Measurements from ENCODE around the gene AKAP1. TPM values are rescaled to one million over a fixed set of nuclear protein-coding genes. Genes with fewer than 3 reads are reported as not detected.

The AKAP1 gene
- polyA plus RNA-seq, 1 experiment, result 6.5 TPM

DNA sequence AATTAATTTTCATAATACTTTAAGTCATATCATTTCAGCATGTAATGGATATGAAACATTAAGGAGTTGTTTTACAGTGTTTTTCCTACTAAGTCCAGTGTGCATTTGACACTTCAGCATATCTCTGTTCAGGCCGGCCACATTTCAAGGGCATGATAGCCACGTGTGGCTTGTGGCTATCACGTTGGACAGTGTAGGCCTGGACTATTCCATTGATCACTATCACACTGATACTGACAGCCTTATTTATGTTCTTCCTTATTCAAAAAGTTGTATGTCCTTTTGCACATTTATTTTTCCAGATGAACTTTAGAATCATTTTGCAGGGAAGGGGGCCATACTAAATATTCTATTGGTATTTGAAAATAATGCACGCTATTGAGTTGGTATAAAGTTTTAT lies 39.0 kb downstream of the AKAP1 start:
- no peaks in the 10 kb centered on the region for H3K27me3 ChIP-seq (ENCODE audit: control insufficient read depth, insufficient read depth, low read length)
- H3K9me3 ChIP-seq (ENCODE audit: control insufficient read depth, insufficient read depth, low read length), result no peaks in the 10 kb centered on the region
- DNase-seq (ENCODE audit: low read depth, low spot score), result no peak
- no peak overlapping the region for H3K27ac ChIP-seq (ENCODE audit: low read depth, low read length)
- TF ChIP-seq, protein P1, sequence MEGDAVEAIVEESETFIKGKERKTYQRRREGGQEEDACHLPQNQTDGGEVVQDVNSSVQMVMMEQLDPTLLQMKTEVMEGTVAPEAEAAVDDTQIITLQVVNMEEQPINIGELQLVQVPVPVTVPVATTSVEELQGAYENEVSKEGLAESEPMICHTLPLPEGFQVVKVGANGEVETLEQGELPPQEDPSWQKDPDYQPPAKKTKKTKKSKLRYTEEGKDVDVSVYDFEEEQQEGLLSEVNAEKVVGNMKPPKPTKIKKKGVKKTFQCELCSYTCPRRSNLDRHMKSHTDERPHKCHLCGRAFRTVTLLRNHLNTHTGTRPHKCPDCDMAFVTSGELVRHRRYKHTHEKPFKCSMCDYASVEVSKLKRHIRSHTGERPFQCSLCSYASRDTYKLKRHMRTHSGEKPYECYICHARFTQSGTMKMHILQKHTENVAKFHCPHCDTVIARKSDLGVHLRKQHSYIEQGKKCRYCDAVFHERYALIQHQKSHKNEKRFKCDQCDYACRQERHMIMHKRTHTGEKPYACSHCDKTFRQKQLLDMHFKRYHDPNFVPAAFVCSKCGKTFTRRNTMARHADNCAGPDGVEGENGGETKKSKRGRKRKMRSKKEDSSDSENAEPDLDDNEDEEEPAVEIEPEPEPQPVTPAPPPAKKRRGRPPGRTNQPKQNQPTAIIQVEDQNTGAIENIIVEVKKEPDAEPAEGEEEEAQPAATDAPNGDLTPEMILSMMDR (IDR thresholded peaks at IDR 0.05; ENCODE audit: low read depth, low read length), result no peak
- no peak overlapping the region for H3K4me3 ChIP-seq (ENCODE audit: low read depth, low read length)
- POLR2A ChIA-PET, result no interaction called here
- CTCF ChIA-PET, result no interaction called here

DNA sequence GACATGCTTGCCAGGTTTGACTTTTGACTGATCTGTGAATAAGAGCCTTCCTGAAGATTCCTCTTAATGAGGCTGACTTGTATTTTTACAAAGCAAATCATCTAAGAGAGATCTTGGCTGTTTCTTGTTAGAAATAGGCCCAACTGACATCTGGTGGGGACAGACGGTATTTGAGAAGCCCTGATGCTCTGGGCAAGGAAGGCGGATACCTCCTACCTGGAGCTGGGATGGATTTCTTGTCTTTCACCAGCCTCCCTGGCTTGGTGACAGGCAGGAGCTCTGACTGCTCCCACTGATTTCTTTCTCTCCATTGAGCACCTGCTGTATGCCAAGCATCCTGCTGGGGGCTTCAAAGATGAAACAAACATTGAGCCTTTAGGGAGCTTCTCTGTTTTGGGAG lies 40.4 kb downstream of the AKAP1 start:
- ChIA-PET CTCF (interaction anchor here (0.9 to 1.0 kb wide), 2 partner anchors 622 to 708 kb away, joined by 3 read pairs; no protein-coding TSS in a partner anchor), POLR2A (no interaction called here)
- TF ChIP-seq, protein P1 (IDR thresholded peaks at IDR 0.05; ENCODE audit: low read depth, low read length), result no peak
- Histone ChIP-seq H3K4me3 (ENCODE audit: low read depth, low read length) (no peak overlapping the region), H3K27ac (ENCODE audit: low read depth, low read length) (no peak overlapping the region), H3K27me3 (ENCODE audit: control insufficient read depth, insufficient read depth, low read length) (no peaks in the 10 kb centered on the region), H3K9me3 (ENCODE audit: control insufficient read depth, insufficient read depth, low read length) (no peaks in the 10 kb centered on the region)
- no peak for DNase-seq (ENCODE audit: low read depth, low spot score)

DNA sequence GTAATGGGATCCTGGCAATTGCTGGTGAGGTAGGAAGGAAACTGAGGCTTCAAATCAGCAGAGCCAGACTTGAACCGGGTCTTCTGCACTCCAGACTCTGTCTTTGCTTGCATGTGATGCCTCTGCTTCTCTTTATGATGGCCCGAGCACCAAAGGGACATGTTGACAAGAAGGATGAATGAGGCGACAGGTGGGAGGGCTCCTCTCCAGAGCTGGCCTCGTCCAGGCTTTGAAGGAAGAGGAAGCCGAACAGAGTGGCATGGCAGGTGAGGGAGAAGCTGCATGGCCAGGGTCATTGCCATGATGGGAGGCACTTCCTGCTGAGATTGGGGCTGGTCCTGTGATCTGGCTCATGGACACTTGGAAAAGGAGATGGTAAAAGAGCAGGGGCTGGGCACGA lies 40.8 kb downstream of the AKAP1 start:
- TF ChIP-seq, protein P1 (IDR thresholded peaks at IDR 0.05; ENCODE audit: low read depth, low read length), result no peak
- ChIA-PET POLR2A (no interaction called here), CTCF (interaction anchor here (0.9 to 1.0 kb wide), 2 partner anchors 622 to 707 kb away, joined by 3 read pairs; no protein-coding TSS in a partner anchor)

DNA sequence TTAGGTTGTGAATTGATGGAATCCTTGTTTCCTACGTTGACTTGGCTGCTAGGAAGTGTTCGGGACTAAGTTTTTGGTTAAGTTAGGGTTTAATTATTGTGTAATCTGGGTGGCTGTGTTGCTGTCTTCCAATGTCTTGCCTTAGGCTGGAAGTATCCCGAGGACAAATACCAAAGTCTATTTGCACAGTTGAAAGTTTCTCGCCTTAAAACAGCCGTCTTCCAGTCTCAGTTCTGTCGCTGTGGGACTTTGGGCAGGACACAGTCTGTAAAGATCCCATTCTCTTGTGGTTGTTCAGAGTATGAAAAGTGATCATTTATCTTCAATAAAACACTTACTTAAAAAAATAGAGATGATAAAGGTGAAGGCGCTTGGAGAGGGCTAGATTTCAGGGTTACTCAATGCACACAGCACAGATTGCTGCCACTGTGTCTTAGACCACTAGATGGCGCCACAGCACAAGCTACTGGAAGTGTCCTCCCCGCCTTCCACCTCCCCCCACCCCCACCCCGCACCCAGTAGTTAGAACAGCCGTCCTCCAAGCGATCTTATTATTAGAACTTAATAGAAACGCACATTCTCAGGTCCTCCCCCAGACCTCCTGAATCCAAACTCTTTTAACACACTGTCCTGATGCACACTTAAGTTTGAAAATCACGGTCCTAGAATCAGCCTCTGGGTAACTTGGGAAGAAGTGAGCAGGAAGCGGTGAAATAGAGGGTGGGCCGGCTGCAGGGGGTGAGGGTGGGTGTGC lies 45.8 kb downstream of the AKAP1 start:
- Histone ChIP-seq H3K27ac (ENCODE audit: low read depth, low read length) (no peak overlapping the region), H3K9me3 (ENCODE audit: control insufficient read depth, insufficient read depth, low read length) (no peaks in the 10 kb centered on the region), H3K4me3 (ENCODE audit: low read depth, low read length) (peak overlapping the region; percentile 43), H3K27me3 (ENCODE audit: control insufficient read depth, insufficient read depth, low read length) (peaks cover 8% of the 10 kb centered on the region)
- TF ChIP-seq, protein P1 (IDR thresholded peaks at IDR 0.05; ENCODE audit: low read depth, low read length), result peak; percentile 82
- POLR2A ChIA-PET, result no interaction called here
- CTCF ChIA-PET, result interaction anchor here (0.6 to 3.6 kb wide), 8 partner anchors 9 to 704 kb away, joined by 3 to 62 read pairs (median 8); no protein-coding TSS in a partner anchor
- peak; percentile 46 for DNase-seq (ENCODE audit: low read depth, low spot score)

More for the DNA sequence above, 40.8 kb downstream of the AKAP1 start:
- no peak overlapping the region for H3K4me3 ChIP-seq (ENCODE audit: low read depth, low read length)
- H3K27me3 ChIP-seq (ENCODE audit: control insufficient read depth, insufficient read depth, low read length), result no peaks in the 10 kb centered on the region
- no peak overlapping the region for H3K27ac ChIP-seq (ENCODE audit: low read depth, low read length)
- no peaks in the 10 kb centered on the region for H3K9me3 ChIP-seq (ENCODE audit: control insufficient read depth, insufficient read depth, low read length)
- no peak for DNase-seq (ENCODE audit: low read depth, low spot score)

DNA sequence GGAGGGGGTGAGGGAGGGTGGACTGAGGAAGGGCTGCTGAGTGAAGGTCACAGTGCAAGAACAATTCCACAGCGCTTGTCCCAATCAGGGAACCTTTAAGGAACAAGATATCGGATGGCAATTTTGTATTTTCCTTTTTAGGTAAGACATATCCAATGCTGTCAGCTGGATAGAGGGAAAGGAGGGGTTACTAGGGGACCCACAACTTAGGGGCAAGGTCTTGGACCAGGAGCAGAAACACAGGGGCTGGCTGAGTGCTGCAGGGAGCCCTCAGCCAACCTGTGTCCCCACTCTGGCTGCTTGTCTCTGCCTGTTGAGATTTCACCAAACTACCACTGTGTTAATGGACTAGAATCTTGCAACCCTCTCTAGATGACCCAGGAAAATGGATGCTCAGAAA lies 47.6 kb downstream of the AKAP1 start:
- no peak for DNase-seq (ENCODE audit: low read depth, low spot score)
- Histone ChIP-seq H3K27ac (ENCODE audit: low read depth, low read length) (no peak overlapping the region), H3K4me3 (ENCODE audit: low read depth, low read length) (no peak overlapping the region), H3K9me3 (ENCODE audit: control insufficient read depth, insufficient read depth, low read length) (no peaks in the 10 kb centered on the region), H3K27me3 (ENCODE audit: control insufficient read depth, insufficient read depth, low read length) (peaks cover 10% of the 10 kb centered on the region)
- POLR2A ChIA-PET, result no interaction called here
- TF ChIP-seq, protein P1 (IDR thresholded peaks at IDR 0.05; ENCODE audit: low read depth, low read length), result no peak
- CTCF ChIA-PET, result interaction anchor here (0.7 to 1.2 kb wide), 5 partner anchors 10 to 701 kb away, joined by 3 to 9 read pairs (median 3); no protein-coding TSS in a partner anchor
